SK-N-SH (cell line): ENCODE results near the gene CDKN3. TPM values are rescaled to one million over a fixed set of nuclear protein-coding genes. Genes with fewer than 3 reads are reported as not detected.

ENCODE experiments used
- CTCF ChIA-PET: fragments of 300-600, 350-600 bp; formaldehyde crosslinking; extraction: SDS; loops from one replicate; lab custom pipeline; 2021; lab: Yijun Ruan, JAX
- POLR2A ChIA-PET: fragments of 350-600 bp; sonication (Branson Sonifier 250); formaldehyde crosslinking; extraction: SDS; loops from one replicate; lab custom pipeline; 2020; ENCODE audit warnings: antibody characterized with exemption, inconsistent platforms; lab: Yijun Ruan, JAX
- DNase-seq: peaks from one replicate; pipeline ENCODE4 v3.0.0; 2012
- H2AFZ ChIP-seq: fragments of 200-600 bp; sonication (generic); 2 replicates; pipeline ENCODE4 v1.8.1; 2016; ENCODE audit warnings: antibody characterized with exemption, mild to moderate bottlenecking, low read depth
- H3F3A ChIP-seq: fragments of 200-600 bp; sonication (generic); replicated peaks from 2 replicates; pipeline ENCODE3; 2016; ENCODE audit warnings: antibody characterized with exemption, mild to moderate bottlenecking; ENCODE audit not compliant: insufficient read depth
- H3K27ac ChIP-seq, 2 experiments: fragments of 200-500 bp in 1 of 2; fragments of 200-600 bp in 1 of 2; sonication (Bioruptor generic) in 1 of 2; sonication (generic), shearing (Covaris generic) in 1 of 2; 2 replicates each; pipeline versions ENCODE4 v1.5.1 to v1.6.1; 2014 to 2016; ENCODE audit warnings: low read depth in 2 of 2, inconsistent platforms in 1 of 2, low read length in 1 of 2, mild to moderate bottlenecking in 1 of 2, mixed read lengths in 1 of 2
- H3K27me3 ChIP-seq: fragments of 200-600 bp; sonication (generic), shearing (Covaris generic); 2 replicates; pipeline ENCODE4 v1.6.1; 2016; ENCODE audit warnings: mixed run types; ENCODE audit not compliant: insufficient read depth
- H3K36me3 ChIP-seq, 2 experiments: fragments of 200-500 bp in 1 of 2; fragments of 200-600 bp in 1 of 2; sonication (Bioruptor generic) in 1 of 2; sonication (generic) in 1 of 2; replicated peaks in 1 of 2; 2 replicates each; pipeline versions ENCODE3 to v1.5.1; 2014 to 2016; ENCODE audit warnings: low read length in 1 of 2, mild to moderate bottlenecking in 1 of 2; ENCODE audit not compliant: insufficient read depth in 2 of 2, control insufficient read depth in 1 of 2
- H3K4me1 ChIP-seq, 2 experiments: fragments of 200-500 bp in 1 of 2; fragments of 200-600 bp in 1 of 2; sonication (Bioruptor generic) in 1 of 2; sonication (generic), shearing (Covaris generic) in 1 of 2; 2 replicates each; pipeline versions ENCODE4 v1.5.1 to v1.6.1; 2014 to 2016; ENCODE audit warnings: low read depth in 1 of 2, low read length in 1 of 2, mixed run types in 1 of 2; ENCODE audit not compliant: insufficient read depth in 2 of 2, control insufficient read depth in 1 of 2
- H3K4me2 ChIP-seq: fragments of 200-600 bp; sonication (generic), shearing (Covaris generic); 2 replicates; pipeline ENCODE4 v1.6.1; 2017; ENCODE audit warnings: mixed run types
- H3K4me3 ChIP-seq, 2 experiments: fragments of 200-500 bp in 1 of 2; fragments of 200-600 bp in 1 of 2; sonication (Bioruptor generic) in 1 of 2; sonication (generic), shearing (Covaris generic) in 1 of 2; 2 replicates each; pipeline versions ENCODE4 v1.5.1 to v1.8.1; 2014 to 2016; ENCODE audit warnings: low read depth in 2 of 2, inconsistent platforms in 1 of 2, low read length in 1 of 2, mild to moderate bottlenecking in 1 of 2, mixed read lengths in 1 of 2, moderate library complexity in 1 of 2
- H3K79me2 ChIP-seq: fragments of 200-600 bp; sonication (generic); 2 replicates; pipeline ENCODE4 v1.8.1; 2017; ENCODE audit warnings: mild to moderate bottlenecking; ENCODE audit not compliant: insufficient read depth
- H3K9ac ChIP-seq: fragments of 200-600 bp; sonication (generic); 2 replicates; pipeline ENCODE4 v1.6.1; 2017; ENCODE audit warnings: mixed run types
- H3K9me2 ChIP-seq: fragments of 200-600 bp; sonication (generic); 2 replicates; pipeline ENCODE4 v1.6.1; 2017; ENCODE audit warnings: mixed run types
- H3K9me3 ChIP-seq: fragments of 200-600 bp; sonication (generic); 2 replicates; pipeline ENCODE4 v1.6.1; 2017; ENCODE audit warnings: mixed run types, mild to moderate bottlenecking, moderate library complexity
- H4K20me1 ChIP-seq: fragments of 200-600 bp; sonication (generic); 2 replicates; pipeline ENCODE4 v1.6.1; 2017; ENCODE audit warnings: mild to moderate bottlenecking, mixed run types; ENCODE audit not compliant: insufficient read depth
- CHD2 ChIP-seq: fragments of 150-350 bp; IDR thresholded peaks from 2 replicates; pipeline ENCODE4 v1.6.1; 2018; ENCODE audit warnings: low read length; ENCODE audit not compliant: partially characterized antibody
- CTCF ChIP-seq: fragments of 200-600 bp; sonication (generic); IDR thresholded peaks from 2 replicates; pipeline ENCODE4 v1.6.1; 2017; ENCODE audit warnings: antibody characterized with exemption, mild to moderate bottlenecking, moderate library complexity
- FOSL2 ChIP-seq: IDR thresholded peaks from 2 replicates; pipeline ENCODE4 v1.4.0; 2012; ENCODE audit warnings: low read depth, mild to moderate bottlenecking, moderate library complexity, borderline replicate concordance
- IRF3 ChIP-seq: fragments of 150-350 bp; IDR thresholded peaks from 2 replicates; pipeline ENCODE4 v1.6.1; 2016; ENCODE audit warnings: mild to moderate bottlenecking, low read depth, low read length
- JUND ChIP-seq: IDR thresholded peaks from 2 replicates; pipeline ENCODE4 v1.4.0; 2012
- MAX ChIP-seq: IDR thresholded peaks from 2 replicates; pipeline ENCODE4 v1.4.0; 2012; ENCODE audit warnings: low read depth
- NRF1 ChIP-seq: IDR thresholded peaks from 2 replicates; pipeline ENCODE4 v1.6.1; 2012; ENCODE audit warnings: low read depth, mild to moderate bottlenecking, low read length
- POLR2AphosphoS5 ChIP-seq: IDR thresholded peaks from 2 replicates; pipeline ENCODE4 v1.6.1; 2012; ENCODE audit warnings: low read depth, low read length
- RAD21 ChIP-seq: IDR thresholded peaks from 2 replicates; pipeline ENCODE4 v1.6.1; 2012; ENCODE audit warnings: mild to moderate bottlenecking, low read length
- RCOR1 ChIP-seq: fragments of 150-350 bp; IDR thresholded peaks from 2 replicates; pipeline ENCODE4 v1.6.1; 2017; ENCODE audit warnings: antibody characterized with exemption, low read length
- SIN3A ChIP-seq: IDR thresholded peaks from 2 replicates; pipeline ENCODE4 v1.6.1; 2012; ENCODE audit warnings: low read depth, mild to moderate bottlenecking, low read length, moderate library complexity, borderline replicate concordance
- SMC3 ChIP-seq: IDR thresholded peaks from 2 replicates; pipeline ENCODE4 v1.6.1; 2012; ENCODE audit warnings: low read depth, low read length, improper control_type of control experiment
- TEAD4 ChIP-seq: IDR thresholded peaks from 2 replicates; pipeline ENCODE4 v1.4.0; 2012; ENCODE audit warnings: mild to moderate bottlenecking, borderline replicate concordance; ENCODE audit not compliant: insufficient read depth
- USF2 ChIP-seq: fragments of 150-350 bp; IDR thresholded peaks from 2 replicates; pipeline ENCODE4 v1.6.1; 2017; ENCODE audit warnings: antibody characterized with exemption, low read length, low read depth, borderline replicate concordance
- YY1 ChIP-seq: IDR thresholded peaks from 2 replicates; pipeline ENCODE4 v1.4.0; 2012; ENCODE audit warnings: low read depth, mild to moderate bottlenecking
- WGBS: methylation state at CpG from one replicate; pipeline ENCODE4 v1.1.6; 2017; ENCODE audit warnings: low lambda C conversion rate; 5-methylcytosine and 5-hydroxymethylcytosine counted together
- polyA plus RNA-seq, 3 experiments: library from polyadenylated mRNA; depleted of rRNA; stranded (reverse); fragments of >200 nt; gene quantifications; 2 replicates each; pipeline ENCODE4 v1.2.3, GENCODE V29; 2012

The CDKN3 gene
- polyA plus RNA-seq, 1 of the 3 experiments (the other 2 are of a cell fraction), result 26.7 TPM

- Histone ChIP-seq H4K20me1 (no peaks in the 10 kb centered on the region), H3K27me3 (no peaks in the 10 kb centered on the region), H3K79me2 (no peaks in the 10 kb centered on the region), H3K9me2 (no peaks in the 10 kb centered on the region), H3K9ac (no peak overlapping the region), H3F3A (peaks cover 3% of the 10 kb centered on the region), H3K36me3 (no peaks in the 10 kb centered on the region), H3K27ac (no peak overlapping the region), H3K4me3 (no peak overlapping the region), H3K4me1 (peaks cover 7 to 18% of the 10 kb centered on the region in 2 experiments; a peak in 2 of 4 replicates), H3K9me3 (no peaks in the 10 kb centered on the region), H3K4me2 (no peak overlapping the region), H2AFZ (no peak overlapping the region)
- ChIA-PET POLR2A (no interaction called here), CTCF (interaction anchor here (0.6 to 2.5 kb wide), 13 partner anchors 12 to 406 kb away, joined by 3 to 10 read pairs (median 4); partner anchors contain the start of genes CDKN3 and GMFB)
- TF ChIP-seq TEAD4 (no peak), YY1 (no peak), NRF1 (no peak), FOSL2 (no peak), POLR2AphosphoS5 (no peak), CTCF (peak; percentile 74), JUND (no peak), CHD2 (no peak), MAX (no peak), RCOR1 (no peak), SMC3 (peak; percentile 61), RAD21 (peak; percentile 73), IRF3 (no peak), USF2 (no peak), SIN3A (no peak)
- peak; percentile 30 for DNase-seq
- 64% methylated on average over 9 of the region's 9 CpGs for WGBS
Observed at GRCh38 chr14:54366736-54367735, 29.8 kb upstream of the CDKN3 start.
